HEK293T (cell line): Measurements from ENCODE around the gene PCDHGA9.

Experiments used
- ARNT ChIP-seq: fragments of 450-650 bp; IDR thresholded peaks from 2 replicates; pipeline ENCODE4 v1.6.1; 2017; ENCODE audit warnings: mild to moderate bottlenecking
- BHLHE40 ChIP-seq: fragments of 450-650 bp; IDR thresholded peaks from 2 replicates; pipeline ENCODE4 v1.6.1; 2016; ENCODE audit warnings: mild to moderate bottlenecking, moderate library complexity, borderline replicate concordance
- CTBP1 ChIP-seq: fragments of 450-650 bp; IDR thresholded peaks from 2 replicates; pipeline ENCODE4 v1.6.1; 2016; ENCODE audit warnings: borderline replicate concordance
- ELF4 ChIP-seq: fragments of 450-650 bp; IDR thresholded peaks from 2 replicates; pipeline ENCODE4 v1.6.1; 2017; ENCODE audit warnings: antibody characterized with exemption
- FOXA1 ChIP-seq: fragments of 450-650 bp; IDR thresholded peaks from 2 replicates; pipeline ENCODE4 v1.6.1; 2016; ENCODE audit warnings: mild to moderate bottlenecking
- FOXK2 ChIP-seq: fragments of 450-650 bp; IDR thresholded peaks from 2 replicates; pipeline ENCODE4 v1.6.1; 2016; ENCODE audit warnings: mild to moderate bottlenecking
- FOXM1 ChIP-seq: fragments of 450-650 bp; IDR thresholded peaks from 2 replicates; pipeline ENCODE4 v1.6.1; 2017; ENCODE audit warnings: mild to moderate bottlenecking, borderline replicate concordance
- HDGF ChIP-seq: fragments of 450-650 bp; IDR thresholded peaks from 2 replicates; pipeline ENCODE4 v1.6.1; 2017; ENCODE audit warnings: antibody characterized with exemption, borderline replicate concordance
- L3MBTL2 ChIP-seq: fragments of 450-650 bp; conservative IDR thresholded peaks from 2 replicates; pipeline ENCODE4 v1.6.1; 2016; ENCODE audit warnings: mild to moderate bottlenecking
- NFRKB ChIP-seq: fragments of 450-650 bp; IDR thresholded peaks from 2 replicates; pipeline ENCODE4 v1.6.1; 2016; ENCODE audit warnings: mild to moderate bottlenecking, moderate library complexity
- PKNOX1 ChIP-seq: fragments of 450-650 bp; IDR thresholded peaks from 2 replicates; pipeline ENCODE4 v1.6.1; 2016
- SP1 ChIP-seq: fragments of 450-650 bp; IDR thresholded peaks from 2 replicates; pipeline ENCODE4 v1.6.1; 2017
- SUZ12 ChIP-seq: fragments of 450-650 bp; IDR thresholded peaks from 2 replicates; pipeline ENCODE4 v1.6.1; 2016; ENCODE audit warnings: mild to moderate bottlenecking
- ZNF384 ChIP-seq: fragments of 450-650 bp; IDR thresholded peaks from 2 replicates; pipeline ENCODE4 v1.6.1; 2016

DNA sequence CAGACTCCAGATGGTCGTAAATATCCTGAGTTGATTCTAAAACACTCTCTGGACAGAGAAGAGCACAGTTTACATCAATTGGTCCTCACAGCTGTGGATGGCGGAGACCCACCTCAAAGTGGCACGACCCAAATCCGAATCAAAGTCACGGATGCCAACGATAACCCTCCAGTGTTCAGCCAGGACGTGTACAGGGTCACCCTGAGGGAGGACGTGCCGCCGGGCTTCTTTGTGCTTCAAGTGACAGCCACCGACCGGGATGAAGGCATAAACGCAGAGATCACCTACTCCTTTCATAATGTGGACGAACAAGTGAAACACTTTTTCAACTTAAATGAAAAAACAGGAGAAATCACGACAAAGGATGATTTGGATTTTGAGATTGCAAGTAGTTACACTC lies 41.9 kb upstream of the PCDHGA9 start:
- no peak for TF ChIP-seq HDGF
- no peak for TF ChIP-seq ELF4
- TF ChIP-seq NFRKB = no peak
- TF ChIP-seq FOXM1 = no peak
- TF ChIP-seq BHLHE40 = no peak
- TF ChIP-seq SP1 = no peak
- no peak for TF ChIP-seq FOXA1
- TF ChIP-seq ARNT = no peak
- TF ChIP-seq FOXK2 = no peak
- TF ChIP-seq CTBP1 = no peak
- no peak for TF ChIP-seq ZNF384
- no peak for TF ChIP-seq PKNOX1
- TF ChIP-seq SUZ12 = no peak
- no peak for TF ChIP-seq L3MBTL2
